CD4-positive, CD25-positive, alpha-beta regulatory T cell (primary cell): ENCODE measurements around the gene BCORL1. TPM values are rescaled to one million over a fixed set of nuclear protein-coding genes. Genes with fewer than 3 reads are reported as not detected.

Source experiments
- ATAC-seq, 2 donors: fragments of 150-1000 bp; cut with Tn5 transposase; one replicate each; pipeline ENCODE4 v1.10.0; 2021; ENCODE audit warnings: low read depth in 2 of 2, moderate number of reproducible peaks in 2 of 2, moderate library complexity in 1 of 2
- DNase-seq, 3 donors: peaks; one replicate each; pipeline versions ENCODE4 v3.0.0 to v3.0.0-alpha.2; 2012 to 2022; ENCODE audit warnings: mixed read lengths in 1 of 3
- H3K27ac ChIP-seq: one replicate; pipeline ENCODE4 v1.7.0; 2013; ENCODE audit warnings: mild to moderate bottlenecking, low read length; ENCODE audit not compliant: insufficient read depth, poor library complexity, severe bottlenecking
- H3K27me3 ChIP-seq: one replicate; pipeline ENCODE4 v1.7.0; 2013; ENCODE audit warnings: low read length; ENCODE audit not compliant: control insufficient read depth, insufficient read depth
- H3K36me3 ChIP-seq: one replicate; pipeline ENCODE4 v1.7.0; 2013; ENCODE audit warnings: mild to moderate bottlenecking, low read length, moderate library complexity; ENCODE audit not compliant: control insufficient read depth, insufficient read depth
- H3K4me1 ChIP-seq: 2 replicates; pipeline ENCODE4 v1.7.0; 2013; ENCODE audit warnings: mild to moderate bottlenecking, low read length; ENCODE audit not compliant: insufficient read depth, control insufficient read depth, poor library complexity, severe bottlenecking
- H3K4me3 ChIP-seq: one replicate; pipeline ENCODE4 v1.7.0; 2013; ENCODE audit warnings: low read depth, mild to moderate bottlenecking, low read length, moderate library complexity
- H3K9me3 ChIP-seq, 2 experiments: 1 replicate in 1 of 2; 2 replicates in 1 of 2; pipeline ENCODE4 v1.7.0; 2013; ENCODE audit warnings: low read length in 2 of 2, mild to moderate bottlenecking in 1 of 2, moderate library complexity in 1 of 2; ENCODE audit not compliant: control insufficient read depth in 2 of 2
- H3K27ac Mint-ChIP-seq, 3 donors: one replicate each; pipeline ENCODE4 v1.8.0; 2020 to 2022; ENCODE audit warnings: mild to moderate bottlenecking in 3 of 3, mixed read lengths in 3 of 3, moderate library complexity in 2 of 3
- H3K27me3 Mint-ChIP-seq: one replicate; pipeline ENCODE4 v1.8.0; 2022; ENCODE audit warnings: mild to moderate bottlenecking, mixed read lengths
- H3K36me3 Mint-ChIP-seq: one replicate; pipeline ENCODE4 v1.8.0; 2020; ENCODE audit warnings: mixed read lengths
- H3K4me1 Mint-ChIP-seq, 4 donors: one replicate each; pipeline ENCODE4 v1.8.0; 2020 to 2022; ENCODE audit warnings: mixed read lengths in 4 of 4, mild to moderate bottlenecking in 1 of 4
- H3K4me3 Mint-ChIP-seq, 4 donors: one replicate each; pipeline ENCODE4 v1.8.0; 2020 to 2022; ENCODE audit warnings: mild to moderate bottlenecking in 4 of 4, mixed read lengths in 4 of 4, moderate library complexity in 3 of 4
- H3K9me3 Mint-ChIP-seq, 7 donors: one replicate each; pipeline ENCODE4 v1.8.0; 2020 to 2022; ENCODE audit warnings: mixed read lengths in 7 of 7, mild to moderate bottlenecking in 3 of 7, moderate library complexity in 2 of 7
- polyA plus RNA-seq, 4 donors: library from polyadenylated mRNA; unstranded; fragments of 300-500 nt; fragmentation: Illumina TruSeq; gene quantifications; one replicate each; pipeline ENCODE4 v1.2.3, GENCODE V29; 2021
- total RNA-seq: library from RNA; stranded (reverse); gene quantifications from one replicate; pipeline ENCODE4 v1.2.3, GENCODE V29; 2022

BCORL1 gene
- total and polyA plus RNA-seq, 5 donors from 2014 or later, result 0.13 to 5.5 (median 1.6) TPM

DNA sequence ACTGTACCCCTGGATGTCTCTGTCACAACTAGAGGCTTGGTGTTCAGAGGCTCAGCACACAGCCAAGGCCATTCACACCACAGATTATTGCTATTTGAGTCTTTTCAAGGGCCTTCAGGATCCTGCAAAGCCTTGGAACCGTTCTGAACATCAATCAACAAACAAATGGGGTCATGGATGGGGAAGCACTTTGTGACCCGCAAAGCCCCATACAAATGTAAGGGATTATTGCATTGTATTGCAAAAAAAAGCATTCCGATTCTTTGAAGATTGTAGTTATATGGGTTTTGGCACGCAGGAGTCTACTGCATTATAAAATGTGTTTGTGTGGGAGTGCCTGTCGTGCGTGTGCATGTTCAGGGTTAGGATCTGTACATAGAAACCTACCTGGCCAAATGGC, 17.3 kb upstream of the BCORL1 start:
- Histone ChIP-seq H3K27me3 (no peaks in the 10 kb centered on the region), H3K36me3 (no peaks in the 10 kb centered on the region), H3K9me3 (no peaks in the 10 kb centered on the region), H3K4me1 (peaks cover 11% of the 10 kb centered on the region), H3K4me3 (no peak overlapping the region), H3K27ac (no peak overlapping the region)
- Mint-ChIP-seq H3K4me1 (peaks cover 0 to 20% (median 7%) of the 10 kb centered on the region in 4 donors), H3K9me3 (peaks cover 0 to 1% (median 0%) of the 10 kb centered on the region in 7 donors), H3K4me3 (no peak overlapping the region), H3K36me3 (no peaks in the 10 kb centered on the region), H3K27ac (no peak overlapping the region), H3K27me3 (no peaks in the 10 kb centered on the region)
- DNase-seq, result no peak
- ATAC-seq, result no peak

DNA sequence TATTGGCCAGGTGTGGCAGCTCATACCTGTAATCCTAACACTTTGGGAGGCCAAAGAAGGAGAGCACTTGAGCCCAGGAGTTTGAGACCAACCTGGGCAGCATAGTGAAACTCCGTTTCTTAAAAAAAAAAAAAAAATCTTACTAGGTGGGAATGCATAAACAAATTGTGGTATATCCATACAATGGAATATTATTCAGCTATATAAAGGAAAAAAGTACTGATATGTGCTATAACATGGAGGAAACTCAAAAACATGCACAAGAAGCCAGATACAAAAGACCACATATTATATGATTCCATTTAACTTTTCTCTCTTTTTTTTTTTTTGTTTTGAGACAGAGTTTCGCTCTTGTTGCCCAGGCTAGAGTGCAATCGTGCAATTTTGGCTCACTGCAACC, 13.5 kb upstream of the BCORL1 start:
- no peaks in the 10 kb centered on the region for H3K4me1 Mint-ChIP-seq
- H3K27ac ChIP-seq, result no peak overlapping the region
- no peaks in the 10 kb centered on the region for H3K36me3 Mint-ChIP-seq
- no peak for DNase-seq
- H3K4me3 Mint-ChIP-seq, result no peak overlapping the region
- no peaks in the 10 kb centered on the region for H3K4me1 ChIP-seq
- H3K4me3 ChIP-seq, result no peak overlapping the region
- H3K9me3 Mint-ChIP-seq, result peaks cover 0 to 2% (median 0%) of the 10 kb centered on the region in 7 donors
- peaks cover 2% of the 10 kb centered on the region for H3K27me3 ChIP-seq
- peaks cover 20% of the 10 kb centered on the region for H3K27me3 Mint-ChIP-seq
- no peaks in the 10 kb centered on the region for H3K36me3 ChIP-seq
- no peak overlapping the region for H3K27ac Mint-ChIP-seq
- ATAC-seq, result no peak
- no peaks in the 10 kb centered on the region for H3K9me3 ChIP-seq

DNA sequence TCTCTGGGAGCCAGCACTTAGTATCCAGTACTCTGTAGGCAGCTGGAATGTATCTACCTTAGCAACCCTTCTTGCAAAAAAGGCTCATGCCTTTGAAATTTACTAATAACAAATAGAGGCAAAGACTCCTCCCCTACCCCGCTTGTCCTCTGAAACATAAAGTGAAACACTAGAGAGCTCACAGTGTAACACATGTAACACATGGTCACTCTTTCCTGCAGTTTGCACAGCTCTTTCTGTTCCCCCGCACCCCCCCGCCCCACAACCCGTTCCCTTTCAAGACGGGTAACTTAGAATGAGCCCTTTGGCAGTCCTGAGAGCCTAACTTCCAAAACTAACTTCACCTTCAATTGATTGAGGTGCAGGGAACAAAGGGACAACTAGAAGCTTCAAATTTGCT, 6.0 kb upstream of the BCORL1 start:
- no peak overlapping the region for H3K27ac Mint-ChIP-seq
- Histone ChIP-seq H3K27ac (no peak overlapping the region), H3K4me1 (peaks cover 9% of the 10 kb centered on the region), H3K27me3 (peaks cover 2% of the 10 kb centered on the region), H3K4me3 (no peak overlapping the region), H3K36me3 (no peaks in the 10 kb centered on the region), H3K9me3 (no peaks in the 10 kb centered on the region)
- H3K4me1 Mint-ChIP-seq, result peaks cover 0 to 17% (median 2%) of the 10 kb centered on the region in 4 donors
- ATAC-seq (no peak), DNase-seq (no peak)
- H3K4me3 Mint-ChIP-seq, result no peak overlapping the region
- peaks cover 0 to 2% (median 0%) of the 10 kb centered on the region in 7 donors for H3K9me3 Mint-ChIP-seq
- H3K27me3 Mint-ChIP-seq, result peaks cover 28% of the 10 kb centered on the region
- H3K36me3 Mint-ChIP-seq, result no peaks in the 10 kb centered on the region

DNA sequence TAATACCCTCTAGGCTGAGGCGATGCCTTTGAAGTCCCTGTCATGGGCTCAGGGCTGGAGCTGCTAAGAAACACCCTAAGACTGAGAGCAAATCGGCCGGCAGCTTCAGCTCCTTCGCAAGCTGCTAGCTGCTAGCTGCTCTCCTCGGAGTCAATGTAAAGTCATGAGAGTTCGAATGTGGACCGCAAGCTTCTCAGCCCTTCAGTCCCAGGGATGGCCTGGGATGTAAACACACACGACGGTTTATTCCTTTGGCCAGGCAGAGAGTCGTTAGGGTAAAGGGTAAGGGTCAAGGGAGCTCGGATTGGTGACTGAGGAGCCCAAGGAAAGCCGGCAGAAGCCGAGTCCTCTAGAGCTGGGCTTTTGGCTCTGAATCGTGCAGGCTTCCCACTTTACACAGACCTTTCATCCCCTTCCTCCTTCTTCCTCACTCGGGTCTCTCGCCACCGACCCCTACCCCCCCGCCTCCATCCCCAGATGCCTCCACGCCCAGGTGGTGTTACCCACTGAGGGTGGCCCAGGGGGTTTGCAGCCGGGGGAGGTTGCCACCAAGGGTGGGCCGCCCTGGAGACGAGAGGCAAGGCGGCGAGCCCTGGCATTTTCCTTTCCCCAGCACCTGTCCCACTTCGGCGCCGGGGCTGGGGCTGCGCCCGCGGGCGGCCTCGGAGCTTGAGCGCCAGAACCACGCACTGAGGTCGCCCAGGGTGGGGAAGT, 3.1 kb upstream of the BCORL1 start:
- ATAC-seq, result no peak

DNA sequence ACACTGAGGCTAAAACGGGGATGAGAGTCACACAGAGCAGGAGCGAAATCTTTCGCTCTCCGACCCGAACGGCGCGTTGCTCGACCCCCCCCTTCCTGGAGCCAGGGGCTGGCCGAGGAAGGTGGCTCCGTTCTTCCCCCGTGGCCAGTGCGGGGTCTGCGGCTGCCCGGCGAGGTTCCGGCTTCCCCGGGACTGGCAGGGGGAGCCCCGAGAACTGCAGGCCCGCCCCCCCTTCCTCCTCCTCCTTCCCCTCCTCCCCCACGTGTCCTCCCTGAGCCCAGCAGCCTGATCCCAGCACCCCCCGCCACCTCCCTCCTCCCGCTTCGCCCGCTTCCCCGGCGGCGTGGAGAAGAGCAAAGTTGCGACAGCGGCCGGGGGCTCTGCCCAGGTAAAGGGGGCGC, 2.4 kb upstream of the BCORL1 start:
- ATAC-seq (no peak), DNase-seq (peak in 1 of 3 donors; percentile 48)
- Histone ChIP-seq H3K4me1 (peaks cover 12% of the 10 kb centered on the region), H3K27ac (no peak overlapping the region), H3K36me3 (no peaks in the 10 kb centered on the region), H3K4me3 (no peak overlapping the region), H3K9me3 (no peaks in the 10 kb centered on the region), H3K27me3 (no peaks in the 10 kb centered on the region)
- Mint-ChIP-seq H3K4me3 (peak overlapping the region in 1 of 4 donors; percentile 24), H3K4me1 (peaks cover 0 to 26% (median 7%) of the 10 kb centered on the region in 4 donors), H3K36me3 (no peaks in the 10 kb centered on the region), H3K27ac (no peak overlapping the region), H3K9me3 (no peaks in the 10 kb centered on the region), H3K27me3 (peaks cover 17% of the 10 kb centered on the region)

More for the DNA sequence above, 3.1 kb upstream of the BCORL1 start:
- no peaks in the 10 kb centered on the region for H3K36me3 Mint-ChIP-seq
- Histone ChIP-seq H3K9me3 (no peaks in the 10 kb centered on the region), H3K4me3 (no peak overlapping the region), H3K27me3 (no peaks in the 10 kb centered on the region), H3K4me1 (peaks cover 12% of the 10 kb centered on the region), H3K27ac (no peak overlapping the region), H3K36me3 (no peaks in the 10 kb centered on the region)
- peak overlapping the region; percentile 75 to 87 (median 82) for H3K4me3 Mint-ChIP-seq
- DNase-seq, result no peak
- H3K27me3 Mint-ChIP-seq, result peaks cover 10% of the 10 kb centered on the region
- peak overlapping the region in 1 of 3 donors; percentile 69 for H3K27ac Mint-ChIP-seq
- peaks cover 0 to 19% (median 2%) of the 10 kb centered on the region in 4 donors for H3K4me1 Mint-ChIP-seq
- no peaks in the 10 kb centered on the region for H3K9me3 Mint-ChIP-seq

DNA sequence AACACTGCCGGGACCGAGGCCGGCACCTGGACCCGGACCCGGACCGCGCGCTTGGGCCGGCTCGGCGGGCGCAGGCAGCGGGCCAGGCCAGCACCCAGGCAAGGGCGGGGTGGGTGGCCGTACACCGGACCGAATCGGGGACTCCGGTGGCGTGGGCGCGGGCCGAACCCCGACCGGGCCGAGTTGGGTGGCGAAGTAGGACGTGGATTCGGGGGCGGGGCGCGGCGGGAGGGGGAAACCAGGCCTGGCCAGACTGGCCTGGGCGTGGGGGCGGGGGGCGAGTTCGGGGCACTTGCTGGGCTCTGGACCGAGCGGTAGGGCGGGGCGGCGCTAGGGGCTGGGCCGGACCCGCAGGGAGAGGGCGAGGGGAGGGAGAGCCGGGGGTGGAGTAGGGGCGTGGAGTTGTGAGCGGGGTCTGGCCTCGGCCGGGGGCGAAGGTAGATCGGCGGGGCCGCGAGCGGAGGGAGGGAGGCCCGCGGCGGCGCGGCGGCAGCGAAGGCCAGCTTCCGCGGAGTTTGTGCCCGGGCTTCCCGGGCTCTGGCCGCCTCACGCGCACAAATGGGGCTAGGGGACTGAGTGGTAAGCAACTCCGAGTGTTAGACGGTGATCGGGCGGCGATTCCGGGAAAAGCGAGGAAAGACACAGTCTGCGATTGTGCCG, 1.8 kb upstream of the BCORL1 start:
- DNase-seq, result peak in 1 of 3 donors; percentile 42
- H3K9me3 Mint-ChIP-seq, result no peaks in the 10 kb centered on the region
- Histone ChIP-seq H3K9me3 (no peaks in the 10 kb centered on the region), H3K27ac (no peak overlapping the region), H3K27me3 (no peaks in the 10 kb centered on the region), H3K4me3 (no peak overlapping the region), H3K36me3 (no peaks in the 10 kb centered on the region), H3K4me1 (peaks cover 12% of the 10 kb centered on the region)
- peaks cover 23% of the 10 kb centered on the region for H3K27me3 Mint-ChIP-seq
- no peaks in the 10 kb centered on the region for H3K36me3 Mint-ChIP-seq
- ATAC-seq, result no peak
- H3K4me1 Mint-ChIP-seq, result peaks cover 0 to 31% (median 9%) of the 10 kb centered on the region in 4 donors
- H3K27ac Mint-ChIP-seq, result peak overlapping the region in 1 of 3 donors; percentile 7
- no peak overlapping the region for H3K4me3 Mint-ChIP-seq

DNA sequence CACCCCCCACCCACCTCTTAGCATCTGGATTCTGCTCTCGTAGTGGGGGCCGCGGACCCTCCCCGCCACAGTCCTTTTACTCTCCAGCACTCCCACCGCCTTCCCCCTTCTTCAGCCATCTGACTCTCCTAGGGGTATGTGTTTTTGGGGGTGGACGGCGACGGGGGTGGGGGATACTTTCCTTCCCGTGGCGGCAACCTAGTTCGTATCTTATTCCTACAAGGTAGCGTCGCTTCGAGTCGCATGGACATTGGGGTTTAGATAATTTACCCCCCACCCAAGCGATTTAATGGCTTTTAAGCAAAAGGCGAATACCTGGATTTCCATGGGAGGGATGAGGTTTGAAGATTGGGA, 1.3 kb upstream of the BCORL1 start:
- peak overlapping the region; percentile 65 for H3K4me3 ChIP-seq

More for the DNA sequence above, 1.3 kb upstream of the BCORL1 start:
- H3K36me3 Mint-ChIP-seq, result no peaks in the 10 kb centered on the region
- no peak overlapping the region for H3K4me3 Mint-ChIP-seq
- no peaks in the 10 kb centered on the region for H3K27me3 ChIP-seq
- no peaks in the 10 kb centered on the region for H3K9me3 Mint-ChIP-seq
- H3K4me1 Mint-ChIP-seq, result peaks cover 0 to 31% (median 9%) of the 10 kb centered on the region in 4 donors
- H3K27ac Mint-ChIP-seq, result peak overlapping the region in 1 of 3 donors; percentile 7
- ATAC-seq (no peak), DNase-seq (no peak)
- no peaks in the 10 kb centered on the region for H3K9me3 ChIP-seq
- no peaks in the 10 kb centered on the region for H3K36me3 ChIP-seq
- H3K27me3 Mint-ChIP-seq, result peaks cover 23% of the 10 kb centered on the region
- H3K27ac ChIP-seq, result no peak overlapping the region
- H3K4me1 ChIP-seq, result peaks cover 12% of the 10 kb centered on the region
